Stimulated activated CD4-positive, alpha-beta T cell treated with anti-CD3 and anti-CD28 coated beads, Interleukin-12 subunit alpha, Interleukin-12 subunit beta, amount 100 ng/mL, for 24 hours (primary cell): Measurements from ENCODE around the gene PPP1R11.
A peak's percentile ranks its signal among the peaks of the same experiment; 100 is the strongest.
"Not testable (repeated sequence)": the region's sequence is repeated elsewhere in the genome, so short reads cannot be mapped to it uniquely, and the experiment has no call there.

Experiments
- DNase-seq, 2 experiments: peaks; one replicate each; pipeline ENCODE4 v3.0.0-alpha.2; 2020; ENCODE audit warnings: low read depth in 2 of 2

PPP1R11 gene

DNA sequence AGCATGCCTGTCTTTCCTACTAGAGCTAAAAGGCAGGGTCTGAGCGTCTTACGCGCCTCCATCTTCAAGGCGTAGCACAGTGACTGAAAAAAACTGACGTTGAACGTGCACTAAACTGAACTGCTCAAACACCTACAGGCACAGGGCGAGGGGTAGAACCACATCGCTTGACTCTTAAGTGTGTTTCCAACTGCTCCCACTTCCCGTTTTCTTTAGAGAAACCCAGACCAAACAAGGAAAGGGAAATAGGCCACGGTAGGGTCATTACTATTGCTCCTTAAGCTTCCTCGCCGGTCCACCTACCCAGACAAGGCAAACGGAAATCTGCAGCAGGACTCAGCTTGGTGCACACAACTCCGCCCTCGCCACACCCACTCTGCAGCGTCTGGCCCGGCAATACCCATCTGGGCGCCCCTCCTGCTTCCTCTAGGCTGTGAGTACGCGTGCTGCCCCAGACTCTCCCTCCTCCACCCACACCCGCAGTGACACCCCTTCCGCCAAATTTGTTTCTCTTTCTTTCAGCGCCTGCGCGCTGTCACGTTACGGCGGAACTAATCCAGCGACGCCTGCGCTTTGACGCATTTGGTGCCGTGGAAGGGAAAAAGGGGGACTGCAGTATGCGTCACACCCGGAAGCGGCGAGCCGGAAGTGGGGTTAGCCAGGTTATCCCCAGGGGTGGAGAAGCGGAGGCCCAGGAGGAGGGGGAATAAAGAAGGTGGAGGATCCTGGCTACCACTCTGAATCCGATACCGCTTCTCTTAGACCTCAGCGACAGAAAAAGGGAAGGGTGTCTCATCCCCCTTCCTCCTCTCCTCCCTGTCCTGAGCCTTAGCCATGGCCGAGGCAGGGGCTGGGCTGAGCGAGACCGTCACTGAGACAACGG lies at the start of gene PPP1R11:
PPP1R11 (plus strand) TSS at position 622 of the 883 bp plus-strand sequence; CDS start at position 835, 213 bp downstream.
- peak; percentile 97 to 99 for DNase-seq

GRCh38 chr6:30019819-30020218 lies 47.2 kb upstream of the PPP1R11 start:
- DNase-seq = no peak

GRCh38 chr6:30020626-30021025 lies 46.4 kb upstream of the PPP1R11 start:
- no peak for DNase-seq

DNA sequence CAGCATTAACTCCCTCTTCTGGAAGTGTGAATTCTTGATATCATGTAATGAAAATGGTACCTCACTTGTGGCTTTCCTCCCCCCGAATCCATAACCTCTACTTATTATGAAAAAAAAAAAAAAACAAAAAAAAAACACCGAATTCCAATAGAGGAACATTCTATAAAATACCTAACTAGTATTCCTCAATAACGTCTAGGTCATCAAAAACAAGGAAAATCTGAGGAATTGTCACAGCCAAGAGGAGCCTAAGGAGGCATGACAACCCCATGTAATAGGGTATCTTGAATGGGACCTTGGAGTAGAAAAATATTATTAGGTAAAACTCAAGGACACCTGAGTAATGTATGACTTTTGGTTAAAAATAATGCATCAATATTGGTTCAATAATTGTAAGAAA lies 44.8 kb upstream of the PPP1R11 start:
- DNase-seq = no peak

DNA sequence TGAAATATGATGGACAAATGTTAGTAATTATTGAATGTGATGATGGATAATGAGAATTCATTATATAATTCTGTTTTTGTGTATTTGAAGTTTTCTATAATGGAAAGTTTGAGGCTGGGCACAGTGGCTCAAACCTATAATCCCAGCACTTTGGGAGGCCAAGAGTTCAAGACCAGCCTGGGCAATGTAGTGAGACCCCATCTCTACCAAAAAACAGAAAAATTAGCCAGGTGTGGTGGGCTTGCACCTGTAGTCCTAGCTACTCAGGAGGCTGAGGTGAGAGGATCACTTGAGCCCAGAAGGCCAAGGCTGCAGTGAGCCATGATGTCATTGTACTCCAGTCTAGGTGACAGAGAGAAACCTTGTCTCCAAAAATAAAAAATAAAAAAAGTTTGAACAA lies 44.3 kb upstream of the PPP1R11 start:
- not testable (repeated sequence) for DNase-seq

DNA sequence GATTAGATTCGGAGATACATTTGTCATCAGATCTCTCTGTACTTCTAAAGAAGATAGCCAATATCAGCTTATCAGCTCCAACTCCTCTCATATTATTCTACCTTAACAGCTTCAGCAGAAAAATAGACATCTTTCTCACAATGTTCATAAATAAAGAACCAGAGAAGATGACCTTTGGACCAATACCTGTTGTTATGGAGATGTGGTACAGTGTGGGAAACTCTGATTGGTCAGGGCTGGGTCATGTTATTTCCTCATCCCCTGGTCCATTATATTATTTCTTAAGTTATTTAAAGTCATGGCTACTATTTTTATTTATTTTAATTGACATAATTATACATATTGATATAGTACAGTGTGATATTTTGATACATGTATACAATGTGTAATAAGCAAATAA lies 41.8 kb upstream of the PPP1R11 start:
- DNase-seq = no peak

GRCh38 chr6:30029588-30029987 lies 37.4 kb upstream of the PPP1R11 start:
- no peak for DNase-seq

GRCh38 chr6:30031381-30031780 lies 35.6 kb upstream of the PPP1R11 start:
- no peak for DNase-seq

GRCh38 chr6:30033440-30033839 lies 33.6 kb upstream of the PPP1R11 start:
- DNase-seq = not testable (repeated sequence)

DNA sequence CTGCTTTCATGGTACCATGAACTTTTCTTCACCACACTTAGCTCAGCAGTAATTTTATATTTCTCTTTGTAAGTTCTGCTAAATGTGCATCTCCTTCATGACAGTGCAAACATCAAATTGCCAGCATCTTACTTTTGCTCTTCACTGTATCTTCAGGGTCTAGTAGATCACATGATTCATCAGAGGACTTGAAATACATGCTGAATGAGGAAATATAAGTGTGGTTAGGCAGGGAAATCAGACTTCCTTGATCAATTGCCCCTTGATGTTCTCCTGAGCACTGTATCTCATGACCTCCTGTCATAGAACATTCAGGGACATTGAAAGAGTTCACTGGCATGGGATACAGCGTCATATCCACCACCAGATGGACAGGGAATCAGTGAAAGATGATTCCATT lies 31.2 kb upstream of the PPP1R11 start:
- DNase-seq = no peak

GRCh38 chr6:30037182-30037788 lies 29.7 kb upstream of the PPP1R11 start:
- DNase-seq = no peak

GRCh38 chr6:30041221-30041620 lies 25.8 kb upstream of the PPP1R11 start:
- no peak for DNase-seq

DNA sequence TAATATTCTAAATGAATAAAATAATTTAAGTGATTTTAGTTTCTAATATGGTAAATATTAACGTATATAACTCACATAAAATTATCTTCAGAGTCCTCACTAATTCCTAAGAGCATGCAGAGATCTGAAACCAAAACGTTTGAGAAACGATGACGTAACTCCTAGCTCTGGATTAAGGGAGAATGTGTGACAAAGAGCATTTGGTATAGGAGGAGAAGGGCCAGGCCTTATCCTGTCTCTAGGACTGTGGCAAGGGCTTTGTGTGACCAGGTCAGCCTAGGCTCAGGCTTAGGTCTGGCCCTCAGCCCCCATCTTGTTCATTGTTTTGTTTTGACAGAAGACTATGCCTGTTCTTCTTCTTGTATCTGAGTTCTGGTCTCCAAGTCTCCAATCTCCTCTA lies 25.2 kb upstream of the PPP1R11 start:
- DNase-seq = no peak

GRCh38 chr6:30042476-30042875 lies 24.5 kb upstream of the PPP1R11 start:
- DNase-seq = no peak

- DNase-seq = no peak
Observed at GRCh38 chr6:30042914-30043313, 24.1 kb upstream of the PPP1R11 start.

GRCh38 chr6:30043744-30044143 lies 23.3 kb upstream of the PPP1R11 start:
- no peak for DNase-seq

DNA sequence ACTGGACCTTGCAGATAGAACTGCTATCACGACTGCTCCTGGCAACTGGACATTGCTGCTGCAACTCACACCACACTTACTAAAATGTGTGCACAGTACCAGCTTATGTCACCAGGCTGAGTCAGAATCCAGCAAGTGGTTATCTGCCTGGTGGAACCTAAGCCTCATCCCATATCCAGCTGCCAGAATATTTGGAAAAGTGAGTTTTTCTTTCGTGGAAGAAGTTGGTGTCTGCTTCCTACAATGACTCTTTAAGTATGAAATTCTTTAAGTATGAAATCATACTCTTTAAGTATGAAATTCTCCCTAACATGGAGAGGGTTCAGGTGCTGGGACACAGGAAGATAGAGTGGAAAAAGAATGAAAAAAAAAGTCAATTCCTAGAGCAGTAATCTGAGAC lies 22.4 kb upstream of the PPP1R11 start:
- no peak for DNase-seq

GRCh38 chr6:30047220-30047619 lies 19.8 kb upstream of the PPP1R11 start:
- DNase-seq = no peak

DNA sequence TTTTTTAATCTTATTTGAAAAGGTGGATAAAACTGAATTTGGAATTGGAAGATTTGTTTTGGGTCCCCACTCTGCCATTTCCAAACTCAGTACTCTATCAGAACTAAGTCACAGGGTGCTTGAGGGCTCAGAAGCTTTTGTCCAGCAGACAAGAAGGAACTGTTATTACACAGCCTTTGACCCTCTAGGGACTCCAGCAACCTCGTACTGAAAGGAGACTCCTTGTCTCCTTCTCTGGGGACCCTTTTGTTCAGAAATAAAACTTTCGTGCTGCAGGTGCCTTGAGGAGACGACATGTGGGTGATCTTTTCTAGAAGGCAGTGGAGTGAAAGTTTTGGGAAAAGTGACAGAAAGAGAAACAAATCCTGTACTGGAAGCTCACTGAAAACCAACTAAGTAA lies 13.3 kb upstream of the PPP1R11 start:
- DNase-seq = no peak

- DNase-seq = no peak
Observed at GRCh38 chr6:30055513-30055912, 11.5 kb upstream of the PPP1R11 start.

- no peak for DNase-seq
Observed at GRCh38 chr6:30060606-30061091, 6.3 kb upstream of the PPP1R11 start.

DNA sequence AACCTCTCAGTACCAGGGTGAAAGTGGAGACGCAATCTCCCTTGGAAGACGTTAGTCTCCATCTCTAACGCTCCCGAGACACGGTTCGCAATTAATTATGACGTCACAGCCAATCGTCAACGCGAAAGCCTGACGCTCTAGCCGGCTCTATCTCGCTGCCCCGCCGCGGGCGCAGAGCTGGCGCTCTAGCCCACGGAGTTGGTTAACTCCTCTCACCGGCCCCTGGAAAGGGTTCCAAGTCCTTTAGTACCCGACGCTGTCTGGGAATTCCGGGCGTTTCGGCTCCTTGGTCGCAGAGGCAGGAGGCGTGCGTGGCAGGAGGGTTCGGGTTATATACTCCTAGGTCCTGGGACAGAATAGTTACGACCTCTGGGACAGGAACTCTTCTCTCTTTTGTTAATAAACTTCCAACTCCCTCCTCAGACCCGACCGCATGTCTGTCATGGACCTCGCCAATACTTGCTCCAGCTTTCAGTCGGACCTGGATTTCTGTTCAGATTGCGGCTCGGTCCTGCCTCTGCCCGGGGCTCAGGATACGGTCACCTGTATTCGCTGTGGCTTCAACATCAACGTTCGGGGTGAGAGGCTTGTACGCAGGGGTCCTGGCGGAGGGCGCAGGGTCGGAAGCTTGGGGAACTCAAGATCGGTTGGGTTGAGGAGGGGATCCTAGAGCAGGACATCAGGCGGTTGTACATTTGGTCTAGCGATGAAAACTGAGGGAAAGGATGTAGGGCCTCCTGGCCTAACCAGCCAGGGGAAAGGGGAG lies 5.7 kb upstream of the PPP1R11 start, which contains the start of gene POLR1H:
POLR1H (plus strand) TSS at position 174 of the 766 bp plus-strand sequence; CDS start at position 434, 260 bp downstream.
- DNase-seq = peak; percentile 77 to 79
